Measurements from ENCODE around the gene PPARG.
"Not testable (repeated sequence)": the region's sequence is repeated elsewhere in the genome, so short reads cannot be mapped to it uniquely, and the experiment has no call there.

The PPARG gene

DNA sequence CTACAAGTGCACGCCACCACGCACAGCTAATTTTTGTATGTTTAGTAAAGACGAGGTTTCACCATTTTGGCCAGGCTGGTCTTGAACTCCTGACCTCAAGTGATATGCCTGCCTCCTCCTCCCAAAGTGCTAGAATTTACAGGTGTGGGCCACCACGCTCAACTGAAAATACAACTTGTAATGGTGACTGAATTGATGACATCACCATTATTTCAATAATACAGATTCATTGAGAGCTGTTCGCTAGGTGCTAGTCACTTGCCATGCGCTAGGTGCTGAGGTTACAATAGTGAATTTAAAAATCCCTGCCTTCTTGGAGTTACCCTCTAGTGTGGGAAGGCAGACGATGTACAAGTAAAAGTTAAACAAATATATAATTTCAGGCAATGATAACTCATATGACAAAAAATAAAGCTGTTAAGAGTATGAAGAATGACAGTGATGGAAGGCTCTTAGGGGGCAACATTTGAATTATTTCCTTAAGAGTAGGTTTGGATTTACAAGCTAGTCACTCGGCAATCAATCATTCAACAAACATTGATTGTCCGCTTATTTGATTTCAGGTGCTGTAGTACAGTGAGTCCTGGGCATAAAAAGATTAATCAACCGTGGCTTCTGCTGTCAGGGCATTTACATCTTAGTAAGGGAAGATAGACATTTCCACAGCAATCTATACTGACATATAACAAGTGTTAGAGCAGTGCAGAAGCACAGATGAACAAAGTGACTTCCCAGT, 9.1 kb upstream of the PPARG start:
- DNase-seq, result no peak

DNA sequence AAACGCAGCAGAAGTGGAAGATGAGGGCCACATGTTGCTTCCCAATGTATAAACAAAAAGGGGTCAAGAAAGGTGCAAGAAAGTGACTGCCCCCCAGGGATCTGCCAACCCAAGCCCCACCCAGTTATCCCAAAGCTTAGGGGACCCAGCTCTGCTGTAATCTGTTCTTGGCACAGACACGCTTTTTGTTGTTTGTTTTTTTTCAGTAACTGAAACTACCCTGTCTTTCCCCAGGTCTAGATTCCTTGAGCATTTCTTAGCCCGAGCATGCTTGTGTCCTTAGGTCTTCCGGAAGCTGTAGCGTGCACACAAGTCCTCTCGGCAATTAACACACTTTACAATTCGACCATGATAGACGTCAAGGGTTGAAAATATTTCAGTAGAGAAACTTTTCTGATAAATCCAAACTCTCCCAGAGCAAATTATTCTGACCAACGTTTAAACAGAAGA, 8.5 kb upstream of the PPARG start:
- DNase-seq (no peak), ATAC-seq (no peak)

More for the DNA sequence above, 9.1 kb upstream of the PPARG start:
- no peak for ATAC-seq

DNA sequence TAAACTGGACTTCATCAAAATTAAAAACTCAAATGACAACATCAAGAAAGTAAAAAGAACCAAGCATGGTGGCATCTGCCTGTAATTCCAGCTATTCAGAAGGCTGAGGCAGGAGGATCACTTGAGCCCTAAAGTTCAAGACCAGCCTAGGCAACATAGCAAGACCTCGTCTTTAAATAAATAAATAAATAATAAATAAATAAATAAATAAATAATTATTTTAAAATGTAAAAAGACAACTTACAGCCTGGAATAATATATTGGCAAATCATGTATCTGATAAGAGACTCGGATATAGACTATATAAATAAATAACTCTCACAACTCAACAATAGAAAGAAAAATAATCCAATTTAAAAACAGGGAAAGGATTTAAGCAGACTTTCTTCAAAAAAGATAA, 4.3 kb upstream of the PPARG start:
- no peak for DNase-seq
- ATAC-seq, result no peak

DNA sequence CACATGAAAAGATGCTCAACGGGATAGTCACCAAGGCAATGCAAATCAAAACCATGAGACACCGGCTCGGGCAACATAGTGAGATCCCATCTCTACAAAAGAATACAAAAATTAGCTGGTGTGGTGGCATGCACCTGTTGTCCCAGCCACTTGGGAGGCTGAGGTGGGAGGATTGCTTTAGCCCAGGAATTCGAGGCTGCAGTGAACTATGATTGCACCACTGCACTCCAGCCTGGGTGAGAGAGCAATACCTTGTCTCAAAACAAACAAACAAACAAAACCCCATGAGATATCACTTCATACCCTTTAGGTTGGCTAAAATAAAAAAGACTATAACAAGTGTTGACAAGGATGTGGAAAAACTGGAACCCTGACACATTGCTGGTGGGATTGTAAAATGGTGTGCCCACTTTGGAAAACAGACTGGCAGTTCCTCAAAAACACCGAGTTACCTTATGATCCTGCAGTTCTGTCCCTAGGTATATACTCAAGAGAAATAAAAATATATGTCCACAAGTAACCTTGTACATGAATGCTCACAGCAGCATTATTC, 3.8 kb upstream of the PPARG start:
- ATAC-seq (no peak), DNase-seq (no peak)

DNA sequence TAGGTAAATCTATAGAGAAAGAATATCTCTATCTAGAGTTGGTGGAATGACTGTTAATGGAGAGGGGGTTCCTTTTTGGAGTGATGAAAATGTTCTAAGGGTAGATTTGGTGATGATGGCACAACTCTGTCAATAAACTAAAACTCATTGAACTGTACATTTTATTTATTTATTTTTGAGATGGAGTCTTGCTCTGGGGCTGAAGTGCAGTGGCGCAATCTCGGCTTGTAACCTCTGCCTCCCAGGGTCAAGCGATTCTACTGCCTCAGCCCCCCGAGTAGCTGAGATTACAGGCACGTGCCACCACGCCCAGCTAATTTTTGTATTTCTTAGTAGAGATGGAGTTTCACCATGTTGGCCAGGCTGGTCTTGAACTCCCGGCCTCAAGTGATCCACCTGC, 3.1 kb upstream of the PPARG start:
- ATAC-seq, DNase-seq: not testable (repeated sequence)

DNA sequence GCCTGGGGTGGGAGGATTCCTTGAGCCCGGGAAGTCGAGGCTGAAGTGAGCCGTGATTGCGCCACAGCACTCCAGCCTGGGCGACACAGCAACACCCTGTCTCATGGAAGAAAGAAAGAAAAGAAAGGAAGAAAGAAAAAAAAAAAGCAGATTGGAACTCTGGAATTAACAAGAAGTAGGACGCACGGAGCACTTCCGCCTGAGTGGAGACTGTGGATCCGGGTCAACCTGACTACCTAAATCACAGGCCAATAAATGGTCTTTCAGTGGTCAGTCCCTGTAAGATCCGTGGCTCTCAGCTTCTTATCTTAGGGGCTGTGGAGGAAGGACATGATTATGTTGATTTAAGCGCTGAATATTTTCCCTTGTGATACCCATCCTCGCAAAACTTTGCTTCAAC, 2.4 kb upstream of the PPARG start:
- no peak for ATAC-seq
- no peak for DNase-seq

DNA sequence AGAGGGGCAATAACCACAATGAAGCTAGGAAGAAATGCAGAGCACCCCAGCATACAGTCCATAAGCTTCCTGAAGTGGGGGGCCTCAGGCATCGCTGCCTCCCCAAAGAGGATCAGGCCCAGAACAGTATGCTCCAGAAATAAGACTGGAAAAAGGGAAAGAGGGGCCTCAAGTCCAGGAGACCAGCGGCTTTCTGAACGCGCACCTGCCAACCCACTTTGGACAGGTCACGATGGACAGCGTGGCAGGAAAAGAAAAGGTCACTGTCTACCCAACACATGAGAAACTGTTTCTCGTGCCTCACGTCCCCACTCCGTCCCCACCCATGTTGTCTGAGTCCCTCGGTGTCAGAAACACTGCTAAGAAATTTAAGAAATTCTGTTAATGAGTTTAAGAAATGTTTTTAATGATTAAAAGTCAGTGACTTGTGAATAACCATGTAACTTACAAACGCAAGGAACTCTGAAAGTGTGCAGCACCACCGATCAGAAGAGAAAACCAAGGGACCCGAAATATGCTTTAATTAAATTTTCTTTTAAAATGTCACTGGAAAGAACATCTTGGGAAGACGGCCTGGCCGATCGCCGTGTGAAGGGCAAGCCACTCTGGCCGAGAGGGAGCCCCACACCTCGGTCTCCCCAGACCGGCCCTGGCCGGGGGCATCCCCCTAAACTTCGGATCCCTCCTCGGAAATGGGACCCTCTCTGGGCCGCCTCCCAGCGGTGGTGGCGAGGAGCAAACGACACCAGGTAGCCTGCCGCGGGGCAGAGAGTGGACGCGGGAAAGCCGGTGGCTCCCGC, 1.7 kb upstream of the PPARG start:
- DNase-seq (peak; percentile 29), ATAC-seq (no peak)

DNA sequence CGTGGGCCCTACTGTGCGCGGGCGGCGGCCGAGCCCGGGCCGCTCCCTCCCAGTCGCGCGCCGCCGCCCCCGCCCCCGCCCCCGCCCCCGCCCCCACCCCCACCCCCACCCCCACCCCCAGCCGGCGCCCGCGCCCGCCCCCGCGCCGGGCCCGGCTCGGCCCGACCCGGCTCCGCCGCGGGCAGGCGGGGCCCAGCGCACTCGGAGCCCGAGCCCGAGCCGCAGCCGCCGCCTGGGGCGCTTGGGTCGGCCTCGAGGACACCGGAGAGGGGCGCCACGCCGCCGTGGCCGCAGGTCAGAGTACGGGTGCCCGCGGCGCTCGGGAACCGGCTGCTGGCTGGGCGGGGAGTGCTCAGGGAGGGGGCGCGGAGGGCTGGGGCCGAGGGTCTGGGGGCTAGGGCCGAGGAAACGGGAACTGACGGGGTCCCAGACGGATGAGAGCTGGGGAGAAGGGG, 1.1 kb upstream of the PPARG start:
- DNase-seq (peak; percentile 29), ATAC-seq (no peak)

DNA sequence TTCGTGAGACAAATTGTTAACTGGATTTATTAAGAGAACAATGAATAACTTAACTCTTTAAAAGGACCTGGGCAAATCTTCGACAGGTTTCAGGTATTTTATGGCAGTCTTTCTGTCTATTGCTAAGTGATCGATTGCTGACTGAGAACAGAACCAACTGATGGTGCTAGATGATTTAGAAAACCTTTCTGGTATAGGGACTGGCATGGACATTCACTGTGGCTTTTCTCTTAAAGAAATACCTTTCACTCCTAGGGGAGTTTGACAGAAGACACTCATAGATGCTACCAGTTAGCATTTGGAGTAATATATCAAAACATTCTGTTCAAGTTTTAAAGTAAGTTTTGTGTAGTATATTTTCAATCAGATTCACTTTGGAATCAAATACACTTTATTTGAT, 654 bp downstream of the PPARG start:
- ATAC-seq (no peak), DNase-seq (no peak)

DNA sequence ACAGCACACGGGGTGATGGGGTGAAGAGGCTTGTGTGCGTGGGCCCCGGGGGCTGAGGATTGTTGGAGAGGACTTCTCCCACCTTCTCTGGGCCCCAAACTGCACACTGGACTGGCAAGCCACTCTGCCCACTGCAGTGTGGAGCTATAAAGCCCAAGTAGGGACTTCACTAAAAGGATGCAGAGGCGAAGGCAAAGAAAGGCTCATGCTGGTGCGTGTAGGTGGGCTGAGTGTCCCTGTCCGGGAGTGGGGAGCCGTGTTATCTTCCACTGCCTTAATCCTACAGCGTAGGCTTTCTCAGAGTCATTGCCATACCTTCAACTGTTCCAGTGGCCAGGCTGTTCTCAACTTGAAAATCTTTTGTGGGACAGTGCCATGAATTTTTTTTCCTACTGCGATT, 3.9 kb downstream of the PPARG start:
- DNase-seq, result no peak
- no peak for ATAC-seq

DNA sequence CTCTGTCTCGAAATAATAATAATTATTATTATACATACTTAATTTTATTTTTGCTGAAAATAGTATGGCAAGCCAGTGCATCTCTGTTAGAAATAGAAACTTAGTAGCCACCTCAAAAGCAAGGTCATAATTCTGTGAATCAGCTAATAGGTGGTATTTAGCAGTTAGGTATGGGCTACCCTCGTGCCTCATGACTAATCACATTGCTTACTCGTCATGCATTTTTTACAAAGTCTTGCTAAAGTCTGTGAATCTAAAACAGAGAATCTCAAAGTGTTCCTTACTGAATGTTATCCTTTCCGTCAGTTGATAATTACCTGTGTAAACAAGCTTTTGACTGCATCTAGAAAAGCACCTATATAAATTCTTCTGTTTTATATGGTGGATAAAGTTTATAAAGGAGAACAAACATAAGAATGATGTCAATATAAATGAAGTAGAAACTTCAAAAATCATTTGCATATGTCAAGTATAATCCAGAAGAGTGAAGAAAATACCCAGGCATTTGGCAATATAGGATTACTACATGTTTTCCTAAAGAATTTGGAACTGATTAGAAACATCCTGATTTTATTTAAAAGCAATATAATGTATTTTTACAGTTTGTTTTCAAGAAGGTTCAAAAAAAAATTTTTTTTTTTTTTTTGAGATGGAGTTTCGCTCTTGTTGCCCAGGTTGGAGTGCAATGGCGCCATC, 6.2 kb downstream of the PPARG start:
- ATAC-seq (no peak), DNase-seq (no peak)

DNA sequence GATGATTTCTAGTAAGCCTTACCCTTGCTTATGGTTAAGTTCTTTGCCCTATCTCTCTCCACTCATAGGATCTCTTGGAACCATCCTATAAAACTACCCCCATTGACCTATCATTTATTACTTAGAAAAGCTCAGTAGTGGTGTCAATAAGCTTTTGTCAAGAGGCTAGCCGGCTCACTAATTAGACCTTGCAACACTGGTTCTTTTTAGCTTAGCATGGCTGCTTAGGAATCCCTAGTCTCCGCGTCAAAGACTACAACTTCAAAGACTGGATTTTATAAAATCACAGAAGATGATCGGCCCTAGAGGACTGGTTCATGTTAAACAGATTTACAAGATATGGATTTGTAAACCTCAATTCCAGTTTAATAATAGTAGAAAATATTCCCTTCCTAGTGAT, 7.6 kb downstream of the PPARG start:
- ATAC-seq, result no peak
- no peak for DNase-seq

DNA sequence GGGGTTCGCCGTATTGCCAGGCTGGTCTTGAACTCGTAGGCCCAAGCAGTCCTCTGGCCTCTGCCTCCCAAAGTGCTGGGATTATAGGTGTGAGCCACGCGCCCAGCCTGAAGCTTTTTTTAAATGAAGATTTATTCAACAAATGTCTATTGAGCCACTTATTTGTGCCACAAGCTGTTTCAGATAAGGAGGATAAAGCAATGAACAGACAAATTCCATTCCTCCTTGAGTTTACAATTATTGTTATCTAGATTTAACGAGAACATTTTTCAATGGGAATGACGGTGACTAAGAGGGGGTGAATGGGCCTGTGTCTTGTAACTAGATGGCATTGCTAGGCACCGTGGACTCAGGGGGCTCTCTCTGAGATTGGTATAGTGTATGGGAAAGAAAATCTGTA, 10.2 kb downstream of the PPARG start:
- ATAC-seq (no peak), DNase-seq (no peak)

DNA sequence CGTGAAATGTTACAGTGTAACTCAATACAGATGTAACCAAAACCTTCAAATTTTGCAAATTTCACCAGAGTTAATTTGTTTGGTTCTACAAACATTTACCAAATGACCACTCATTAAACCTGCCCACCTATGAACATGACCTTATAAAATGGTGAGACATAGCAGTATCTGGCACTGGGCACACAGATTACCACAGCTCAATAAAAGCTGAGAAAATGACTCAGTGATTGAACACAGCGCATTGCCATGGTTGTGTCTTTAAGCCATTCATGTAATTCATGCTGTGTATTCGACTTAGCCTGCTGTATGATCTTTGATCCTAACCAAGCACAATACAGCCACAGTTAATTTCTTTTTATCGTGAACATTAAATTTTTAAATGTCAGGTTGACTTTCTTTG, 11.3 kb downstream of the PPARG start:
- DNase-seq (no peak), ATAC-seq (no peak)

DNA sequence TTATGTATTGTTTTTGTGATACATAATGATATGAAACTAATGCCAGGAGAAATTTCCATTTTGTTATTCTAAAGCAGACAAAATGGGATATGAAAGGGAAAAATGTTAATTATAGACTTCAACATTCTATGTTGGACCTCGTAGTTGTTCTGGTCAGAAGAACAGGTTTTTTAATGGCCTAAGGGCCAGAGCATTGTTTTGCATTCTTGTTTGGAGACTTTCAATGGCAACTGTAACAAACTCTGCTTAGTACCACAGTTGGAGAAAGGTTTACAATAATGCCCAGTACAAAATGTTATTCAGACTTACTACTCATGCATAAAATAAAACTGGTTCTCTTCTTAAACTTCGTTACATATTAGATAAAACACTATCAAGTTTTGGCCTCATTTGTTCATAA, 12.2 kb downstream of the PPARG start:
- ATAC-seq, result no peak
- DNase-seq, result no peak

DNA sequence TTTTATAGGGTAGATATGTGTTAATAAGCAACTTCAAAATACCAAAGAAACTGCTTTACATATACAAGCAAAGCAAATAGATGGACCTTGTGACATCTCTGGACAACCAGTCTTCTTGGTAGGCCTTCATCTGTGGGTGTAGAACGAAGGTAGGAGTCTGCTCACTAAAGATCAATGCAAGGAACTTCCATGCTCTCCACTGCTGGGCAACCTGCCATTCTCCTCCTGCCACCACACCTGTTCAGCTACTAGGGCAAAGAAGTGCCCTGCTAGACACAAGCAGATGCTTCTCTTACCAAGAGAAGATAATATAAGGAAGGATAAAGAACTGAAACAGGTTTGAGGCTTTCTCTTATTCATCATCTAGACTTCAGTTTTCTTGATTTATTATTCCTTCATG, 12.6 kb downstream of the PPARG start:
- DNase-seq (no peak), ATAC-seq (no peak)

DNA sequence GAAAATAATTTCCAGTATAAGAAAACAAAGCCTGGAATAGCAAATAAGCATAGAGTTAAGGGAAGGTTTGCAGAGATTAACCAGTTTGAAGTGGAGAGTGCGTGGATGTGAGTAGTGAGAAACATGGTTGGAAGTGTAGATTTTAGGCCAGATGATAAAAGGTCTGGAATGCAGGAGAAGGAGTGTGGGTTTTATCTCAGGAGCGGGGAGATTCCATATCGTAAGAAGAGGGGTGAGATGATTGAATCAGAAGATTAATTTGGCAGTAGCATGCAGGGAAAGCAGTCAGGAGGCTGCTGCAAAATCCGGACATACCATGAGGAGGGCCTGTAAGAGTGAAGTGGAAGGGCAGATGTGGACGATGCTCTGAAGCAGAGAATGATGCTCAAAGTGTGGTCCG, 13.7 kb downstream of the PPARG start:
- ATAC-seq, result no peak
- DNase-seq, result no peak

DNA sequence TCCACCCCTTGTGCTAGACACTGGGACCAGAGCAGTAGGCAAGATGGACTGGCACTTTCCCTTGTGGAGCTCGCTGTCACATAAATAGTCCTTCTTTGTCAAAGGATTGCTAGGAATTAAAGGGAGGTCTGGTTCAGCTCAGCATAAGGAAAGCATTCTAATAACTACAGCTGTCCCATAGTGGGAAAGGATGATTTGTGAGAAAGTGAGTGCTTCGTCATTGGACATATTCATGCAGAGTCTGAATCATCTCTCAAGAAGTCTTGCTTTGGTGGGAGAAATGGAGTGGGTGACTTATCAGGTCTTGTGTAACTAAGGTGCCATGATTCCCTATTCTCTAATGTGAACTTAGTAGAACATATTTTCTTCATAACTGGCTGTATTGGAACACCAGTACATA, 14.7 kb downstream of the PPARG start:
- DNase-seq (no peak), ATAC-seq (no peak)

DNA sequence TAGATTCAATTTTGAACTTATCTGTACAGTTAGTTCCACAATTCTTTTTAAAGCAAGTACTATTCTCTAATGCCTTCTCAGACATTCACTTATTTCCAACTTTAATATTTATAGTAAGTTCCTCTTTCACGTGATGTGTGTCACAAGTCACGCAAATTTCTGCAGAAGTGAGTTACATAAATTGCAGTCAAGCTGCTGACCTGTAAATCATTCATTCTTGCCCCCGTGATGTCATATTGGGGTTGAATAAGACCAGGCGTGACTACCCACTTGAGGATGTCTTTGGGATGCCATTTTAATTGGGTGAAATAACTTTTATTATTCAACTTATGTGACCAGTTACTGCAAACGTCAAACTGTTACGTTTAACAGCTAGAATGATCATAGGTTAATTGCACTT, 15.1 kb downstream of the PPARG start:
- DNase-seq, result no peak
- ATAC-seq, result no peak

DNA sequence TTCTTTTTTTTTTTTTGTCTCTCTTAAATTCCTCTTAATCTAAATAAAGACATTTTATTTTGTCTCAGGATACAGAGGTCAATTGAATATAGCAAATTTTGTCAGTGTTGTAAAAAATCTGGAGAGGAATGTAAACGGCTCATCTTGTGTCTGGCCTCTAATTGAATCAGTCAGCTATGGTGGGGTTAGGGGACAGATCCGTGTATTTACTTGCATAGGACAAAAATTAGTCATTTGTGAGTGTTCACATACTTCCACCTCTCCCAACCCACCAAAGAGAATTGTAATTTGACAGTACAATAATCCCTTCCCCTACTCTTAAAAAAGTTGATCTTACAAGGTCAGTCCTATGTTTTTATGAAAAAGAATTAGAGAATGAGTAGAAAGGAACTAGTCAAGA, 18.3 kb downstream of the PPARG start:
- DNase-seq, result no peak

DNA sequence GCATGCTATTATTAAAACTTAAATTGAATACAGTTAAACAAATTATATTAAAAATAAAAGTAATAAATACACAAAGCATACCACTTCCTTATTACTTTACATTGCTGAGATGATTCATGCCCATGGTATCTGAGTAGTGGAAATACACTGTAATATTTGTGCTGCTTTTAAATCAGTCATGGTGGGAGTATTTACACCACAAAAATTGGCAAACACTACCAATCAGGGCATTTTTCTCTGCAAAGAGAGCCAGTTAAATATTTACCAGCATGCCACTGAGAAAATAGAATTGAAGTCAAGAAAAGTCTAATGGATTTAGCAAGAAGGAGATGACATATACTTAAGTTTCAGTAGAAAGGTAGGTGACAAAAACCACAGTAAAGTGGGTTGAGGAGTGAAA, 19.6 kb downstream of the PPARG start:
- DNase-seq (no peak), ATAC-seq (peak; percentile 81)

More for the DNA sequence above, 18.3 kb downstream of the PPARG start:
- no peak for ATAC-seq

DNA sequence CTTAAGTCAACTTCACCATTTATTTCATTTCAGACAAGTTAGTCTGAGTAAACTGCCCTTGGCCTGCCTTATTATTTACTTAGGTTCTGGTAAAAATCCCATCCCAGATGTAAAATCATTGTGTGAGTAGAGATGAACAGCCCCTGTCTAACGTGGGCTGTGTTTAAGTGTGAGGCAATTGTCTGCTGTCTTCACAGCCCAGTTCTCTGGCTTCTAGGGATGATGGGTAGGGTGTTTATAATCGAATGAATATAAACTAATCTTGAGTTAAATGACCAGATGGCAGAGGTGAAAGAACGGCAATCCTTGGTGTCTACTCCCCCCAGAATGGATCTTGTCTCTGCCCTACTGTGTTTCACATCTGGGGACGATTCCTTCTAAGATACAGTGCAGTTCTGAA, 20.8 kb downstream of the PPARG start:
- DNase-seq, result no peak
- ATAC-seq, result no peak

DNA sequence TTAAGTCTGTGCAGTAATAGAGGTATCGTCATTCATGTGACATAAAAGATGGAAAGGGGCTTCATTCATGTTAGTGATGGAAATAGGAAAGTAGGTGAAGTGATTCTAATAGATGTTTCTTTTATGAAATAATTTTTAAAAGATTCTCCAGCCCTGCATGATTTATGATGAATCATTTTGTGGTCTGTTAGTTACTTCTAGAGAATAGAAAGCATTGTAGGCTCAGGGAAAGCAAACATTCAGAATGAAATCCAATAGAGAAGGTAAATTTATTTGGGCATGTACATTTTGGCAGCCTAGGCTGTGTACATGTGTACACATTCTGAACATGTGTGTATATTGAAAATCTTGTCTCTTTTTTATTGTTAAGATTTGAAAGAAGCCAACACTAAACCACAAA, 23.1 kb downstream of the PPARG start:
- DNase-seq (no peak), ATAC-seq (no peak)

Data from stimulated activated naive CD8-positive, alpha-beta T cell treated with anti-CD3 and anti-CD28 coated beads, Interleukin-15, Interleukin-2, amounts not matched to agents 100 U/mL and 50 U/mL, for 24 hours (primary cell).